HepG2 (cell line): ENCODE measurements around the gene CBX2. TPM values are rescaled to one million over a fixed set of nuclear protein-coding genes. Genes with fewer than 3 reads are reported as not detected.

Experiments
- FIP1L1 ChIP-seq: fragments of 200-400 bp; formaldehyde crosslinking; IDR thresholded peaks from 2 replicates; pipeline ENCODE4 v1.6.1; 2018; ENCODE audit warnings: low read depth, mild to moderate bottlenecking, low read length, moderate library complexity, borderline replicate concordance; ENCODE audit not compliant: insufficient read depth
- HOXA3 ChIP-seq: sonication (generic); formaldehyde crosslinking; IDR thresholded peaks from 2 replicates; pipeline ENCODE4 v1.5.0; 2020; ENCODE audit warnings: missing genetic modification reagents
- NFKBIZ ChIP-seq: IDR thresholded peaks from 2 replicates; pipeline ENCODE4 v1.6.1; 2018; ENCODE audit warnings: missing genetic modification reagents, missing compliant biosample characterization
- PCBP1 ChIP-seq: fragments of 200-400 bp; formaldehyde crosslinking; IDR thresholded peaks from 2 replicates; pipeline ENCODE4 v1.6.1; 2017; ENCODE audit warnings: mild to moderate bottlenecking, low read depth, low read length, borderline replicate concordance
- TBX2 ChIP-seq: sonication (generic); formaldehyde crosslinking; IDR thresholded peaks from 2 replicates; pipeline ENCODE4 v1.5.0; 2020; ENCODE audit warnings: missing genetic modification reagents, mild to moderate bottlenecking, borderline replicate concordance
- ZBTB7B ChIP-seq: sonication (generic); formaldehyde crosslinking; IDR thresholded peaks from 2 replicates; pipeline ENCODE4 v1.4.0; 2020; ENCODE audit warnings: missing genetic modification reagents
- ZNF570 ChIP-seq: sonication (generic); formaldehyde crosslinking; IDR thresholded peaks from 2 replicates; pipeline ENCODE4 v1.4.0; 2020; ENCODE audit warnings: mild to moderate bottlenecking, missing genetic modification reagents, borderline replicate concordance
- ZNF616 ChIP-seq: sonication (generic); formaldehyde crosslinking; IDR thresholded peaks from 2 replicates; pipeline ENCODE4 v1.5.0; 2020; ENCODE audit warnings: low read depth, mild to moderate bottlenecking, missing genetic modification reagents
- ZNF644 ChIP-seq: IDR thresholded peaks from 2 replicates; pipeline ENCODE4 v1.6.1; 2016; ENCODE audit warnings: low read depth
- ZSCAN31 ChIP-seq: sonication (generic); formaldehyde crosslinking; IDR thresholded peaks from 2 replicates; pipeline ENCODE4 v1.5.0; 2020; ENCODE audit warnings: low read depth, mild to moderate bottlenecking, missing genetic modification reagents
- polyA plus RNA-seq, 8 experiments: library from polyadenylated mRNA; depleted of rRNA in 3 of 8; stranded (reverse) in 7 of 8; unstranded in 1 of 8; fragments of >200 nt; fragmentation: Illumina TruSeq in 4 of 8; extraction: Trizol in 4 of 8; gene quantifications; 2 replicates each; pipeline versions ENCODE4 v1.2.1 to v1.2.3, GENCODE V29; 2011 to 2016; ENCODE audit warnings: low read depth in 4 of 8, missing spikeins in 1 of 8, mixed read lengths in 1 of 8; ENCODE audit not compliant: insufficient read depth in 1 of 8
- total RNA-seq, 5 experiments: library from RNA; depleted of rRNA; stranded (reverse); fragments of >200 nt; fragmentation: Illumina TruSeq; extraction: Trizol; gene quantifications; 2 replicates each; pipeline ENCODE4 v1.2.3, GENCODE V29; 2016; ENCODE audit warnings: low read depth in 1 of 5
- TF ChIP-seq, protein P1 (sequence below): sonication (generic); formaldehyde crosslinking; conservative IDR thresholded peaks from 2 replicates; pipeline ENCODE4 v1.8.0; 2022; ENCODE audit warnings: low read depth, missing genetic modification reagents
- TF ChIP-seq, protein P2 (sequence below): sonication (generic); formaldehyde crosslinking; IDR thresholded peaks from 2 replicates; pipeline ENCODE4 v1.8.0; 2022; ENCODE audit warnings: mild to moderate bottlenecking, missing genetic modification reagents, borderline replicate concordance
- TF ChIP-seq, protein P3 (sequence below): sonication (generic); formaldehyde crosslinking; IDR thresholded peaks from 2 replicates; pipeline ENCODE4 v1.4.0; 2020; ENCODE audit warnings: missing genetic modification reagents
- TF ChIP-seq, protein P4 (sequence below): sonication (generic); formaldehyde crosslinking; IDR thresholded peaks from 2 replicates; pipeline ENCODE4 v1.8.0; 2022; ENCODE audit warnings: mild to moderate bottlenecking, missing genetic modification reagents; ENCODE audit not compliant: insufficient replicate concordance
- TF ChIP-seq, protein P5 (sequence below): sonication (generic); formaldehyde crosslinking; IDR thresholded peaks from 2 replicates; pipeline ENCODE4 v1.5.0; 2020; ENCODE audit warnings: missing genetic modification reagents
- TF ChIP-seq, protein P6 (sequence below): sonication (generic); formaldehyde crosslinking; IDR thresholded peaks from 2 replicates; pipeline ENCODE4 v1.5.1; 2020; ENCODE audit warnings: missing genetic modification reagents, mild to moderate bottlenecking, borderline replicate concordance
- TF ChIP-seq, protein P7 (sequence below): sonication (generic); formaldehyde crosslinking; IDR thresholded peaks from 2 replicates; pipeline ENCODE4 v1.4.0; 2020; ENCODE audit warnings: low read depth, mild to moderate bottlenecking, missing genetic modification reagents

CBX2 gene
- total and polyA plus RNA-seq, 2 of the 13 experiments (the other 11 are each of a cell fraction or from before 2014, with no cell fraction given), result 14.5 to 31.1 TPM

DNA sequence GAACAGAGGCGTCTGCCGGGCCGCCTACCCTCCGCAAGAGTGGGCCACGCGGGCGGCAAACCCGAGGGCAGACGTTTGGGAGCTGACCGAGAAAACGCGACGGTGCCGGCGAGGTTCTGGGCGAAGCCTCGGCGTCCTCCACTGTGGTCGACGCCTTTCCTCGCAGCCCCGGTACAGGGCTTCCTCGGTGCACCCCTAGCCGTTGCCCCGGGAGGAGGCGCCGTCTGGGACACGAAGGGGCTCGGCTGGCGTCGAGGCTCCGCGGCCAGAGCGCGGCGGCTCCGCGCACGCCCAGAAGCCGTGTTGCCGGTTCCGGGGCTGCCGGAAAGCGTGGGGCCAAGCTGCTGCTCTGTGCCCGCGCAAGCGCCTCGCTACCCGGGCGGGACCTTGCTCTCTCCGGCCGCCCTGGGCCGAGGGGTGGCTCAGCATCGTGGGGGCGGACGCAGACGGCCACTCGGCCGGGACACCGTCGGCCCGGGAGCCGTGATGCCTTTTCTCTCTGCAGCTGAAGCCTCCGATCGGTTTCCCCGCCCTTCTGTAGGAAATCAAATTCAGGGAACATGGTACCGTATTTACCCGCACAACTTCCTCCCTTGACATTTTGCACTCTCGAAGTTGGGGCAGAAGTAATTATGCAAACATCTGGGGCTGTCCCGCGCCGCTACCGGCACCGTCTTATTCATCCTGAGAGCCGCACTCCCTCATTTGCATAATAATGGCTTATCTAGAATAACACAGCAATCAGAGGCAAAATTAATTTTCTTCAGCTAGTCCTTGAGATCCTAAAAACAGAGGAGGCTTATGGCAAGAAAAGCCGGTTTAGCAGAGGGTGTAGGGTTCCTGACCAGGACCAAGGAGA lies 26.3 kb downstream of the CBX2 start (continued):
- TF ChIP-seq, protein P1, sequence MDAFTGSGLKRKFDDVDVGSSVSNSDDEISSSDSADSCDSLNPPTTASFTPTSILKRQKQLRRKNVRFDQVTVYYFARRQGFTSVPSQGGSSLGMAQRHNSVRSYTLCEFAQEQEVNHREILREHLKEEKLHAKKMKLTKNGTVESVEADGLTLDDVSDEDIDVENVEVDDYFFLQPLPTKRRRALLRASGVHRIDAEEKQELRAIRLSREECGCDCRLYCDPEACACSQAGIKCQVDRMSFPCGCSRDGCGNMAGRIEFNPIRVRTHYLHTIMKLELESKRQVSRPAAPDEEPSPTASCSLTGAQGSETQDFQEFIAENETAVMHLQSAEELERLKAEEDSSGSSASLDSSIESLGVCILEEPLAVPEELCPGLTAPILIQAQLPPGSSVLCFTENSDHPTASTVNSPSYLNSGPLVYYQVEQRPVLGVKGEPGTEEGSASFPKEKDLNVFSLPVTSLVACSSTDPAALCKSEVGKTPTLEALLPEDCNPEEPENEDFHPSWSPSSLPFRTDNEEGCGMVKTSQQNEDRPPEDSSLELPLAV (CRISPR knock-in tag), result no peak
- TF ChIP-seq TBX2 (peak; percentile 30; the same call in 1 of the 2 replicates), ZNF570 (CRISPR knock-in tag) (no peak; the same call in 1 of the 2 replicates), ZNF644 (CRISPR knock-in tag) (no peak), FIP1L1 (no peak), ZNF616 (CRISPR knock-in tag) (peak; percentile 97; the same call in 1 of the 2 replicates), NFKBIZ (CRISPR knock-in tag) (0 out of 2 replicates have a peak, but pooled peaks have one; percentile 11), PCBP1 (no peak), ZSCAN31 (CRISPR knock-in tag) (no peak), HOXA3 (CRISPR knock-in tag) (peak; percentile 85), ZBTB7B (peak; percentile 57)
- TF ChIP-seq, protein P2, sequence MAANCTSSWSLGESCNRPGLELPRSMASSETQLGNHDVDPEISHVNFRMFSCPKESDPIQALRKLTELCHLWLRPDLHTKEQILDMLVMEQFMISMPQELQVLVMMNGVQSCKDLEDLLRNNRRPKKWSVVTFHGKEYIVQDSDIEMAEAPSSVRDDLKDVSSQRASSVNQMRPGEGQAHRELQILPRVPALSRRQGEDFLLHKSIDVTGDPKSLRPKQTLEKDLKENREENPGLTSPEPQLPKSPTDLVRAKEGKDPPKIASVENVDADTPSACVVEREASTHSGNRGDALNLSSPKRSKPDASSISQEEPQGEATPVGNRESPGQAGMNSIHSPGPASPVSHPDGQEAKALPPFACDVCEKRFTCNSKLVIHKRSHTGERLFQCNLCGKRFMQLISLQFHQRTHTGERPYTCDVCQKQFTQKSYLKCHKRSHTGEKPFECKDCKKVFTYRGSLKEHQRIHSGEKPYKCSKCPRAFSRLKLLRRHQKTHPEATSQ (CRISPR knock-in tag), result no peak
- TF ChIP-seq, protein P3, sequence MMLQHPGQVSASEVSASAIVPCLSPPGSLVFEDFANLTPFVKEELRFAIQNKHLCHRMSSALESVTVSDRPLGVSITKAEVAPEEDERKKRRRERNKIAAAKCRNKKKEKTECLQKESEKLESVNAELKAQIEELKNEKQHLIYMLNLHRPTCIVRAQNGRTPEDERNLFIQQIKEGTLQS, result peak; percentile 53; the same call in 1 of the 2 replicates
- TF ChIP-seq, protein P4, sequence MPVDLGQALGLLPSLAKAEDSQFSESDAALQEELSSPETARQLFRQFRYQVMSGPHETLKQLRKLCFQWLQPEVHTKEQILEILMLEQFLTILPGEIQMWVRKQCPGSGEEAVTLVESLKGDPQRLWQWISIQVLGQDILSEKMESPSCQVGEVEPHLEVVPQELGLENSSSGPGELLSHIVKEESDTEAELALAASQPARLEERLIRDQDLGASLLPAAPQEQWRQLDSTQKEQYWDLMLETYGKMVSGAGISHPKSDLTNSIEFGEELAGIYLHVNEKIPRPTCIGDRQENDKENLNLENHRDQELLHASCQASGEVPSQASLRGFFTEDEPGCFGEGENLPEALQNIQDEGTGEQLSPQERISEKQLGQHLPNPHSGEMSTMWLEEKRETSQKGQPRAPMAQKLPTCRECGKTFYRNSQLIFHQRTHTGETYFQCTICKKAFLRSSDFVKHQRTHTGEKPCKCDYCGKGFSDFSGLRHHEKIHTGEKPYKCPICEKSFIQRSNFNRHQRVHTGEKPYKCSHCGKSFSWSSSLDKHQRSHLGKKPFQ, result peak; percentile 88
- TF ChIP-seq, protein P5, sequence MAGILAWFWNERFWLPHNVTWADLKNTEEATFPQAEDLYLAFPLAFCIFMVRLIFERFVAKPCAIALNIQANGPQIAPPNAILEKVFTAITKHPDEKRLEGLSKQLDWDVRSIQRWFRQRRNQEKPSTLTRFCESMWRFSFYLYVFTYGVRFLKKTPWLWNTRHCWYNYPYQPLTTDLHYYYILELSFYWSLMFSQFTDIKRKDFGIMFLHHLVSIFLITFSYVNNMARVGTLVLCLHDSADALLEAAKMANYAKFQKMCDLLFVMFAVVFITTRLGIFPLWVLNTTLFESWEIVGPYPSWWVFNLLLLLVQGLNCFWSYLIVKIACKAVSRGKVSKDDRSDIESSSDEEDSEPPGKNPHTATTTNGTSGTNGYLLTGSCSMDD (CRISPR knock-in tag), result no peak
- TF ChIP-seq, protein P6, sequence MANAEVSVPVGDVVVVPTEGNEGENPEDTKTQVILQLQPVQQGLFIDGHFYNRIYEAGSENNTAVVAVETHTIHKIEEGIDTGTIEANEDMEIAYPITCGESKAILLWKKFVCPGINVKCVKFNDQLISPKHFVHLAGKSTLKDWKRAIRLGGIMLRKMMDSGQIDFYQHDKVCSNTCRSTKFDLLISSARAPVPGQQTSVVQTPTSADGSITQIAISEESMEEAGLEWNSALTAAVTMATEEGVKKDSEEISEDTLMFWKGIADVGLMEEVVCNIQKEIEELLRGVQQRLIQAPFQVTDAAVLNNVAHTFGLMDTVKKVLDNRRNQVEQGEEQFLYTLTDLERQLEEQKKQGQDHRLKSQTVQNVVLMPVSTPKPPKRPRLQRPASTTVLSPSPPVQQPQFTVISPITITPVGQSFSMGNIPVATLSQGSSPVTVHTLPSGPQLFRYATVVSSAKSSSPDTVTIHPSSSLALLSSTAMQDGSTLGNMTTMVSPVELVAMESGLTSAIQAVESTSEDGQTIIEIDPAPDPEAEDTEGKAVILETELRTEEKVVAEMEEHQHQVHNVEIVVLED (CRISPR knock-in tag), result peak; percentile 67; the same call in 1 of the 2 replicates
- TF ChIP-seq, protein P7, sequence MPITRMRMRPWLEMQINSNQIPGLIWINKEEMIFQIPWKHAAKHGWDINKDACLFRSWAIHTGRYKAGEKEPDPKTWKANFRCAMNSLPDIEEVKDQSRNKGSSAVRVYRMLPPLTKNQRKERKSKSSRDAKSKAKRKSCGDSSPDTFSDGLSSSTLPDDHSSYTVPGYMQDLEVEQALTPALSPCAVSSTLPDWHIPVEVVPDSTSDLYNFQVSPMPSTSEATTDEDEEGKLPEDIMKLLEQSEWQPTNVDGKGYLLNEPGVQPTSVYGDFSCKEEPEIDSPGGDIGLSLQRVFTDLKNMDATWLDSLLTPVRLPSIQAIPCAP (CRISPR knock-in tag), result 0 out of 2 replicates have a peak, but pooled peaks have one; percentile 90
